SIG-M5 treated with dmso at 0.1 percent for 504 hours (cell line): ENCODE measurements around the gene NPEPL1.

Experiments used
- DNase-seq: peaks from one replicate; lab custom pipeline; 2025; ENCODE audit not compliant: unreplicated experiment; lab: John Stamatoyannopoulos, UW

NPEPL1 gene

DNA sequence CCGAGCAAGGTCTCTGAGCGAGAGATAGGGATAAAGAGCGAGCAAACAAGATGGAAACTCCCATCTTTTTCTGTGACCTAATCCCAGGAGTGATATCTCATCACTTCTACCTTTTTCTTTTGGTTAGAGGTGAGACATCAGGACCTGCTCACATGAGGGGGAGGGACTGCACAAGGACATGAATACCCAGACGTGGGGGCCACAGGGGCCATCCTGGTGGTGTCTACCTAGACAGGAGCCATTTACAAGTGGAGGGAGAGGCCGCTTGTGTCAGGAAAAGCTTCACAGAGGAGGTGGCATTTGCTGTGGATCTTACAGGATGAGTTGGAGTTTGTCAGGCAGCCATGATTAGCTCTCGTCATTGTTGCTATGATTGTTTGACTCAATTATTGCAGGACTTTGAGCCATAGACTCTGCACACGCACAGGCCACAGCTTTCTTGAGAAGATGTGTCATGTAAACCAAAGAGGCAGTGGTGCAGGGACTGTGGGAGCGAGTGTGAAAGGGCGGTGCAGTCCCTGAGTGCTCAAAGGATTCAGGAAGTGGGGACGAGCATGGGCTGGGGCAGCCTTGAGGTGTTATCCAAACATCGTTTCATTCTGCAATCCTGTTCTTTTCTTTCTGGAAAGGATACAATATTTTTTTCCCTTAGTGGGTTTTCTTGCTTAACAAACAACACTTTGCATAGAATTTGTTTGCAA is 7.7 kb downstream of the NPEPL1 start:
- DNase-seq: no peak

DNA sequence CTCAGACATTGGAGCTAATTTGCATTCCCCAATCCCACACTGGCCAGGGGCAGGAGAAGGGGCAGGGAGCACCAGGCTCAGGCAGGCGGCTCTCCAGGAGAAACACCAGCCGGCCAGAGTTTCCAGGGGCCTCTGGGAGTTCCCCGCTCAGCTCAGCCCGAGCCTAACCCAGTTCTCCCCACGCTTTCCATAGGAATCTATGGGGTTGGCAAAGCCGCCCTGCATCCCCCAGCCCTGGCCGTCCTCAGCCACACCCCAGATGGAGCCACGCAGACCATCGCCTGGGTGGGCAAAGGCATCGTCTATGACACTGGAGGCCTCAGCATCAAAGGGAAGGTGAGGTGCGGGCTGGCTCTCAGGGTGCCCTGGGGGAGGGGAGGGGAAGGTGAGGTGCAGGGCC is 8.2 kb downstream of the NPEPL1 start:
- DNase-seq: no peak

DNA sequence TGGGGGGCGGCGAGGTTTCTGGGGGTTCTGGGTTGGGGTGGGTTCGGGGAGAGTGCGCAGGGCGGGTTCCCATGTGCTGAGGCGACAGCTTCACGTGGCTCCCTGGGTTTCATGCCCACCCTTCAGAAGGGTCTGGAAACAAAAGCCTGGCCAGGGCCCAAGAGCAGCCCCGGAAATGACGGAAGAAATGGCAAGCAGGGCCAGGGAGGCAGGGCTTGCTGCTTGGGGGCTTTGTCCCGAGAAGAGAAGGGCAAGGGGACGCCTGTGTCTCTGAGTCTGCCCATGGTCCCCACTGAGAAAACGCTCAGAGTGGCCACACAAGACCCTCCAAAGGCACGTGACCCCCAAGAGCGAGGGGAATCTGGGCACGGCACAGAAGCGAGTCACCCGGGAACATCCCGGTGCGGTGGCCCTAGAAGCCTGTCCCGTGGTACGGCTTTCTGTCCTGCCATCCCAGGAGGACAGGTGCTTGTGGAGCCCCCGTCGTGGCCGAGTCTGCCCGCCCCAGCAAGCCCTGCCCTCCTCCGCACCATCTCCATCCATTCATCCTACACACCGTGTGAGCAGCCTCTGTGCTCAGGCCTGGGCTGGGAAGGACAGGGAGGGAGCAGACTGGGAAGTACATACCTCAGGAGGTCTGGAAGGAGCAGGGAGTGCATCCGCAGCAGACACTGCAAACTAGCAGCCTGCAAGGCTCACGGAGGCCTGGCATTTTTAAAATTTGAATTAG is 9.0 kb downstream of the NPEPL1 start:
- no peak for DNase-seq

DNA sequence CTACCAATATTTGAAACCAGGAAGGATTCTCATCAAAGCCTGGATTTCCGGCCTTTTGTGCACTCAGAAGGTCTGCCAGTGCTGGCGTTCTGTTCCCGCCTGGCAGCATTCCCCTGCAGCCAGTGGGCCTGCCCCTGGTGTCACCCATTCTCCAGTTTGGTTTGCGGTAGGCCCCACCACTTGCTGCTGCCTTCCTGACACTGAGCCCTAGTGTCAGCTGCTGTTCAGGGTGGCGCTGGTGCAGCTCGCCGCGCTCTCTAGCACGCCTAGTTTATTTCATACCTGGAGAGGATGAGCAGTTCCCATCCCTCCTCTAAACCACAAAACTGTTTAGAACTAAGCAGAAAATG is 9.5 kb downstream of the NPEPL1 start:
- DNase-seq: no peak

DNA sequence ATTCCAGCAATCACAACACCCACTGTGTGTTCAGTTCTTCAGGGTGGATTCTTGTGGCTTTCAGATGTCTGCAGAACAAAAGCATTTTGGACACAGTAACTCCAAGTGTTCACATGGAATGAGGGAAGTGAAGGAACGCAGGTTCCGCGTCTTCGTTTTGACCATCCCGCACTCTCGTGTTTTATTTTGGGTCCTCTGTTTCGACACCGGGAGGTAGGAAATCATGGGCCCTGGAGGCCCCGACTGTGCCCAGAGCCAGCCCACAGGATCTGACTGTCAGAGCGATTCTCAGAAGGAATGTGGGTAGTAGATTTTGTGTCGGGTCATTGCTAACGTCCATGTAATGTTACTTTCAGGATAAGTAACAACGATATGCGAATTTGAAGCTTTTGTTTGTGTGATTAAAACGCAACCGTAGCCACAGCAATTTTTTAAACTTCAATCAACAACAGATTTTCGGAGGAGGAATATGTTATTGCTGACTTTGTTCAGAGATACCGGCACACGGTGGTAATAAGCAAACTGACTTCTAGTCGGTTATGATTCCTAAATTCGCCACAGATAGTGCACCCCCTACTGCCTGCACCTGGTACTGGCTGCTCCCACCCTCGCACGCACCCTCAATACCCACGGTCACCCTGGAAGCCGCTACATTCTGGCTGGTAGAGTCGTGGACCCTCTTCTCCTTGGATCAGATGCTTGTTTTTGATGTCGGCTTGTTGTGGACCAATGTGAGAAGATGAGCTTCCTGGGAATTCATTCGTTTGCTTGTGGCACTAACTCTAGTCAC is 10.5 kb downstream of the NPEPL1 start:
- DNase-seq: no peak

DNA sequence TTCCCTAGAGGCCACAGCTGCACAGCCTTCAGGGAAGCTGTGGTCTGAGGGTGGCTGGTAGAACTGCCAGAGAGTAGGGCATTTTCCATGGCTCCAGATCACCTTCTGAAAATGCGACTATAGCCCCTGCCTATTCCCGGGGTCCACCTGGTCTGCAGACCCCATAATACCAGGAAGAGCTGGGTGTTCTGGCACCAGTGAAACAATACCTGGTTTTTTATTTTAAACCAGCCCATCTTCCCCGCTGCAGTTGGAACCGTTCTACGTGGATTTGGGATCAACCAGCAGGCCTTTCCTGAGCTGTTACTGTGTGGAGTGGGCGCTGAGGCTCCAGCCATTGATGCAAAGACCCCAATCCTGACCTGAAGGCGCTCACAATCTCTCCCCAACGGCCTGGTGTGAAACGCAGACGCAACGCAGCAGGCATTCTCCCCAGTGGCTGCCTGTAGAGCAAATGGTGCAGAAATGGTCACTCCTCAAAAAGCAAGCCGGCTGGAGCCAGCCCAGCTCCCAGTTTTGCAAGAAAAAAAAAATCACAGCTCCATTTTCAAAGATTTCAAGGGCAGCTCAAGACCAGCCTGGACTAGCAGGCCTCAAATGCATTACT is 11.3 kb downstream of the NPEPL1 start:
- no peak for DNase-seq

DNA sequence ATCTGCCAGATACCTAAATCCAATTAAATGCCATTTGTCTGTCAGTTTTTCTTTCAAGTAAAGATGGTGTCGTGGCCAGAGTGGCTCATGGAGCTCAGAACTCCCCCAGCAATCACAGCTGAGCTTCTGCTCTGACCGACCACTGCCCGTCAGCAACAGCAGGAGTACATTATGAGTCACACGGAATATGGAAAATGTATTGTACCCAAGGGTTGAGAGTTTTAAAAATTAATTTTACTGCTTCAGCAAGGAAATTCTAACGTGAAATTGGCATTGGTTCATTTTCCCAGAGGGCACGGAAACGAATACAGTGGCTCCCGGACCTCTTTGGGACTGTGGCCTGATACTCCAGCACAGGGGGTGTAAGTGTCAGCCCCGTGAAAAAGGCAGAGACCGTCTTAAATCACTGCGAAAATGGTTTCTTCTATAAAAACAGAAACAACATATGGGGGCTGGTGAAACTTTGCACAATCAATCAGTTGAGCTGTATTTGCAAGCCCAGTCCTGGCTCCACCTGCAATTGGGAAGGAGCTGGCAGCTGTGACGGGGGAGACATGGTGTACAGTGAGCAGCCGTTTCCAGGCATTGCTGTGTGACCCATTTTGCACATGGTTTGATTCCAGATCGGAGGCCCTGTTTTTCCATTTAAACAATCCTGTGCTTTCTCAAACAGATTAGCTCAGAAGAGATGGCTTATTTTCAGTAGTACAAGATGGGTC is 12.8 kb downstream of the NPEPL1 start:
- DNase-seq: no peak

DNA sequence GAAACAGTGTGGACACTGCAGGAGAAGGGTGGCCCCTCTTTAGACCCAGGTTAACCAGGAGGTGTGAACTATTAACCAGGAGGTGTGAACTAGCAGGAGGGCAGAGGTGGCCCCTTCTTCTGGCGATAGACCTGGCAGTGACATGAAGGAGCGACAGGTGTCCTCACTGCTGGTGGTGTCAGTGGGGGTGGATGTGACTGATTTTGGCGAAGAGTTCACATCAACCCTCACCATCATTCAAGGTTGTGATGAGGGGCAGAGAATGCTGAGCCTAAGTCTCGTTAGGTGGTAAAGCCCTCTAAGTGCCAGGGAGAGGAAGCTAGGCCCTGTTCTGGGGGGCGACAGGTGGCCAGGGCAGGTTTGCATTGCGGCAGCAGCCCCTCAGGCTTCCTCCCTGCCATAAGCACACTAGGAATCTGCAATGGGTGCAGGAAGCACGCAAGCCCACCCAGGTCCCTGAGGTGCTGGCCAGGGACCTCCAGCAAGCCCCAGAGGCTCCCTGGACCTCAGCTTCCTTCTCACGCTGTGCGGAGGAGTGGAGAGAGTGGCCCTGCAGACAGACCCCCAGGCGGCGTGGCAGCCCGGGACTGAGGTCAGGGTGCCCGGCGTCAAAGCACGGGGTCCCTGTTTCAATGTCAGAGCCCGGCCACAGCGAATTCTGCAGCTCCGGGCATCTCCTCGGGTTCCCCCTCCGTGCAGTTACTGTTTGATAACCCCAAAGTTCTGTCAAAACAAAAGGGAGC is 13.7 kb downstream of the NPEPL1 start:
- no peak for DNase-seq

DNA sequence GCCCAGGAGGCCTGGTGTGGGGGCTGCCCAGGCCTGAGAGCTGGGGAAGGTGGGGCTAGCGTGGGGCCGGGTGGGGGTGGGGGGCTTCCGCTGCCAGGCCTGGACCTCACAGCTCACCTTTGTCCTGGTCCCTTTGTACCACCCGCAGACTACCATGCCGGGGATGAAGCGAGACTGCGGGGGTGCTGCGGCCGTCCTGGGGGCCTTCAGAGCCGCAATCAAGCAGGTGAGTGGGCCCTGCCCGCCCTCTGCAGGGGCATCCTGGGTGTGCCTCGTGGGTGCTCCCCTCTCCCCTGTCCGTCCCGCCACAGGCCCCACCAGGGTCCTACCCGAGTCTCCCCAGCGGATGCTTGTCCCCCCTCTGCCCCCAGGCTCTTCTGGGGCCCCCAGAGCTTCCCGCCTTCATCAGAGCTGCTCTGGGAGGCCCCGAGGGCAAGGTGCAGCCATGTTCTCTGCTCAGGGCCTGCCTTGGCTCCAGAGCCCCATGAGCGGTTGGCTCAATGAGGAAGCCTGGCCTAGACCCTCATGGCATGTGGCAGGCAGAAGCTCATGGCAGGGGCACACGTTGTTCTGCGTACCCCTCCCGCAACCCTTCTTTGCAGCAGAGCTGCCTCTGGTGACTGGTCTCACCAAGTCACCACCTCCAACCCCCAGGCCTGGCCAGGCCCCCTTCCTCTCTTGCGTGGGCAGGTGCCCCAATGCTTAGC is 14.5 kb downstream of the NPEPL1 start:
- no peak for DNase-seq

DNA sequence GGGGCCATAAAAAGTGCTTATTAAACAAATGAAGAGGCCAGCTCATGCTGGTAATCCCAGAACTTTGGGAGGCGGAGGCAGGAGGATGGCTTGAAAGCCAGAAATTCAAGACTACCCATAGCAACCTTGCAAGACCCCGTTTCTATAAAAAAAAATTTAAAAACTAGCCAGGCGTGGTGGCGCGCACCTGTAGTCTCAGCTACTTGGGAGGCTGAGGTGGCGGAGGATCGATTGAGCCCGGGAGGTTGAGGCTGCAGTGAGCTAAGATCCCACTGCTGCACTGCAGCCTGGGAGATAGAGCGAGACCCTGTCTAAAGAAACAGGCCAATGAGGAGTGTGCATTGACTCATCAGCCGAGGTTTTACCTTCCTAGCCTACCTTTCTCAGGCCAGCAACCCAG is 15.2 kb downstream of the NPEPL1 start:
- no peak for DNase-seq

DNA sequence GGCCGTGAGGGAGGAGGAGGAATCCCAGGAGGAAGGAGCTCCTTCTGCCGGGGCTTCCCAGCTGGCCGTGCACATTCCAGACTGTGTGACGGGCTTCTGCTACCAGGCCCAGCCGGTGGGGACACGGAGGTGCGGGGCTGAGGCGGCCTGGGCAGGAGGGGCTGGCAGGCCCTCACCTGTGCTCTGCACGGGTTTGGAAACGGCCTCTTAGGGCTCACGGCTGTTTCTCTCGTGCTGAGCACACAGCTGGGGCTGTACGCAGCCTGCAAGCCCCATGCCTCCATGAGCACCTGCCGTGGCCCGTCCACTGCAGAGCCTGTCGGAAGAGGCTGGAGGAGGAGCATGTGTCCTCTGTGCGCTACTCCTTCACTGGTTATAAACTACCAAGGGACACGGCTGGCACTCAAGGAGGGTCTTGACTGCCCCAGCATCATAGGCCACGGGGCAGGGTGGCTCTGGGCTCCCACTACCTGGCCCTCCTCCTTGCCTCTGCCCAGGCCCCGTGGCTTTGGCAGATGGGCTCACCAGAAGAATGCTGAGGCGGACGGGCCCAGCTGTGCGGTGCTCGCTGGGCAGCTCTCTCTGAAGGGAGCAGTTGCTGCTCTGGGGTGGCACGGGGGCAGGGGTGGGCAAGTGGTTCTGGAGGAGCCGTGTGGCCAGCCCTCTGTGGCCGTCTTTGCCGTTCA is 15.8 kb downstream of the NPEPL1 start:
- DNase-seq: no peak

DNA sequence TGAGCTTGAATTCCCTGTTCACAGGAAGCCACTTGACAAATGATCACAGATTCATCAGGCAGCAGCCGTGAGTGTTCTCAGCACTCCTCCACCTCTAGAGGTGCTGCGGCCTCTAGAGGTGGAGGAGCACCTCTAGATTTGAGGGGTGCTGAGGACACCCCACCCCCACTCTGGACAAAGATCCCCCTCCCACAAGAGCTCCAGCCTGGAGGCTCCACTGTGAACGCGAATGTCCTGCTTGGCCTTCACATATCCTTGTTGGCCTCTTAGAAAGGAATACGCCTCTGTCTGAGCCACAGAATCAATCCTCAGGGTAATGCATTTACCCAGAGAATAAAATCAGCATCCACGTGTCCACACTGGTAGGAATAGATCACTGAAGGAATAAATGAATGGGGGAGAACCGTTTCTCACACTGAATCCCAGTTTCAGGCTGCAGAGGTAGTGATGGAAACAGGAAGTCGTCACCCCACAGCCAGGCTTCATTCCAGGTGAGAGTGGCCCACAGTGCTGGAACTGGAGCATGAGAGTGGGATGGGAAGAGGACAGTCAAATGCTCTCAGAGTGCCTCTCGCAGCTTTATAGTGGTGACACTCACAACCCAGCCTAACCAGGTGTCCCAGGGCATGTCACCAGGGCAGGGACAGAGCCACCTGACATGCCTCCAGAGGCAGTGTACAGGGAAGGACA is 16.6 kb downstream of the NPEPL1 start:
- DNase-seq: no peak

DNA sequence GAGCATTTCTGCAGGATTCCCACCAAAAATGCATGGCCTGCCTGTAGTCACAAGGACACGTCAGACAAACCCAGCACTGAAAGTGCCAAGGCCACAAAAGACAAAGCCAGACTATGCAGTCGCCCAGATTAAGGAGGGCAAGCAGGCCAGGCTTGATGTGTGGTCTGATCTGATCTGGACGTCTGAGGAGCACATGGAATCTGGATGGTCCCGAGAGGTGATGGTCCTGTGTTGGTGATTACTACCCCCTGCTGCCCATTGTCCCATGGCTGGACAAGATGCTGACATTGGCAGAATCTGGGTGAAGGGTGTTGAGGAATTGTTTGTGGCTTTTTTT is 17.1 kb downstream of the NPEPL1 start:
- no peak for DNase-seq

DNA sequence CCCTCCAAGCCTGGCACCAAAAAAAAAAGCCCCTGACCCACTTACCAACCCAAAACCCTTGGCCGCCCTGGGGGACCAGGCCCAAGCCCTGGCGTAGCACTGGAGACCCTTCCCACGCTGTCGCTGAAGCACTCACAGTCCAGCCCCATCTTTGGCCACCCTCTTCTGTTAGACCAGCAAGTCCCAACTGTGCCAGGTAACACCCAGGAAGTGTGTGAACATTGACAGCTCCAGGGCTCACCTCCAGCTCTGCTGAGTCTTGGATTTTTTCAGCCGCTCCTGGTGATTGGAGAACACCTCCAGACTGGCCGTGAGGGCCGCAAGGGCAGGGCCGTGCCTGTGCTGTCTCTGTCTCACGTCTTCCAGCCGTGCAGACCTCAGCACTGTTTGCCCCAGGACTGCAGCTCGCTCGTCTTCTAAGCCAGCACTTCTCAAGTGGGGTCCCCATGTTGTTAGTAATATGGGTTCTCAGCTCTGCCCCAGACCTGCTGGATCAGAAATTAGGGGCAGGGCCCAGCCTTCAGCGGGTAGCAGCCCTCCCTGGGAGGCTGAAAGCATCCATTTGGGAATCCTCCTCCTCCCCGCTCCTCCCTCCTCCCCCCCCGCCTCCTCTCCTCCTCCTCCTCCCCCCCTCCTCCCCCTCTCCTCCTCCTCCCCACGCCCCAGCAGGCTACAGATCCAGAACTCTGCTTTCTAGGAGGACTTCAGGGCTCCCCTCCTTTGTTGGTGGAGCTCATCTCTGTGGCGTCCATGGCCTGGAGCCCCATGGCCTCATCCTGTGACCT is 18.1 kb downstream of the NPEPL1 start:
- no peak for DNase-seq

DNA sequence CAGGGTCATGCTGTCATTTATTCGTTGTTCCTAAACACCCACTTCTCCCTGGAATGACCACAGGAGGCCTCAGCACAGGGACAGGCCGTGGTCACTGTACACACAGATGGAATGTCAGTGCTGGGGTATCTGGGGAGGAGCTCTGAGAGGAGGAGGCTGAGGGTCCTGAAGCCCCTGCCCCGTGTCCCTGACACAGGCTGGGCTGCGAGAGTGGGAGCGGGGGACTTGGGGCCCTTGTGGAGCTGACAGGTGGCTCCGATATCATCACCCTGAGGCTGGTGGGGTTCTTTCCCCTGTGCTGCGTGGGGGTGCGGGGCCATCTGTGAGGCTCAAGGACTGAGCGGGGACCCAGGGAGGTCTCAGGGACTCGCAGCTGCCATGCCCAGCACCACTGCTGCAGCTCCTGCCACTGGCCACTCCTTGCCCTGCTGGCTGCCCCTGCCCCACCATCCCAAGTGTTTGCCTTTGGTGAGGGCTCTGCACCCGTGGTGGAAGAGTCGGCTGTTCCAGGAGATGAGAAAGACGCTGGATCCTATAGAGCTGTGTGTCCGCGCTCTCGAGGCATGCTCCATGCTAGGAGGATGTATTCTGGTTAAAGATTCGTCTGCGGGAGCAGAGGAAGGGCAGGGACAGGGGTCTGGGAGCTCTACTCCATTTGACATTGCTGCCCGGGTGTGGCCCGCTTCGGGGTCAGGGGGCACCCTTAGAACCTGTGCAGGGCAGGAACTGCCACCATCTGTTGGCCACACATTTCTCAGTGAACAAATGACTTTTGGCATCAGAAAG is 18.9 kb downstream of the NPEPL1 start:
- DNase-seq: no peak

DNA sequence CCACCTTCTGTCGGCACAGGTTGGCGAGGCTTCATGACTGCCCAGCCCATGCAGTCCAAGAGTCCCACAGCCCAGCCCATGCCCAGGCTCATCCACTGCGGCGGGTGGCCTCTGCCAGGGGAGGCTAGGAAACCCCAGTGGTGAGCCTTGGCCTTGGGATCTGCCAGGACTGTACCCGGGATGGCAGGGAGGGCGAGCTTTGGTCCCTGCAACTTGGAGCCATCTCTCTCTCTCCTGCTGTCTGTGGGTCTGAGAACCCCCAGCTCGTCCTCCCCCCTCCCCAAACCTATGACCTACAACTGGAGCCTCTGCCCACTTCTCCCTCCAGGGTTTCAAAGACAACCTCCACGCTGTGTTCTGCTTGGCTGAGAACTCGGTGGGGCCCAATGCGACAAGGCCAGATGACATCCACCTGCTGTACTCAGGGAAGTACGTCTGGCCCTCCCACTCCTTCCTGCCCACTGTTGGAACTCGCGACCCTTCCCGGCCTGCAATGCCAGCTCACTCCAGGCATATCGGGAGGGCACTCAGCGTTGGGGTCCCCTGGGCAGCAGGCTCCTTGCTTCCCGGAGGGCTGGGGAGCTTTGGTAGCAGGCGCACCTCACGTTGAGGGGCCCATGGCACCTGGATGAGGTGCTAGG is 19.7 kb downstream of the NPEPL1 start:
- DNase-seq: no peak
